ENCODE measurements around the gene LPAR3.
"Not testable (repeated sequence)": the region's sequence is repeated elsewhere in the genome, so short reads cannot be mapped to it uniquely, and the experiment has no call there.

Gene LPAR3

DNA sequence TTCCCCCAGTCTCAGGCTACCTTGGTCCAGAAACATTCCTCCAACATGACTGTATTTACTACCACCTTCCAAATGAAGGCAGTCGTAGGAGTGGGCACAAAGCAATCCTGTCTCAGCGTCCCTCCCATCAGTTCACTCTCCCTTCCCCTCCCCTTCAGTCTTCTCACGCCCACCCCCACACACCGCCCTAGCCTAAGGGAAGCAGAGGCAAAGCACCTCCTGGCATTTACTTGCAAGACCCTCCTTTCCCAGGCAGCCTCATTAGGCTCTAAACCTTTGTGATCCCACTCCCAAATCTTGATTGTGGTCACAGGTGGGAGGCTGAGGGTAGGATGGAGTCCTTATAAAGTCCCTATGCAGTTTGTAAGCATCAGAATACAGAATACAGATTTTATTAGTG is 23.9 kb upstream of the LPAR3 start:
- Histone ChIP-seq H3K36me3 (no peaks in the 10 kb centered on the region), H3K27ac (no peak overlapping the region)

DNA sequence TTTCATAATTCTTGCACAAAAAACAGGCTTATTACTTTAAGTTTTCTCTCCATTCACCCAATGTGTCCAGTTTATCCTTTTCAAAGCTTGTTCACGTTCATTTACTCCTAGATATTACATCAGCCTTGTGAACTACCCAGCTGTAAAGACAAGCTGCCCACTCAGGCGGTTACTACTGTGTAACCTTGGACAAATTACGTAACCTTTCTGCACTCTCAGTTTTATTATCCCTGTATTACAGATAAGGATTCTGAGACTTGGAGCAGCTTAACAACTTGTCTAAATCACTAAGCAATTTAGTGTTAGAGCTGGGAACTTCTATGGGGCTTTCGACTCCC is 20.5 kb upstream of the LPAR3 start:
- Histone ChIP-seq H3K27me3 (no peaks in the 10 kb centered on the region), H3K4me3 (ENCODE audit: low read depth in 1 of 2, low read length in 1 of 2) (no peak overlapping the region)
- TF ChIP-seq, protein P1, sequence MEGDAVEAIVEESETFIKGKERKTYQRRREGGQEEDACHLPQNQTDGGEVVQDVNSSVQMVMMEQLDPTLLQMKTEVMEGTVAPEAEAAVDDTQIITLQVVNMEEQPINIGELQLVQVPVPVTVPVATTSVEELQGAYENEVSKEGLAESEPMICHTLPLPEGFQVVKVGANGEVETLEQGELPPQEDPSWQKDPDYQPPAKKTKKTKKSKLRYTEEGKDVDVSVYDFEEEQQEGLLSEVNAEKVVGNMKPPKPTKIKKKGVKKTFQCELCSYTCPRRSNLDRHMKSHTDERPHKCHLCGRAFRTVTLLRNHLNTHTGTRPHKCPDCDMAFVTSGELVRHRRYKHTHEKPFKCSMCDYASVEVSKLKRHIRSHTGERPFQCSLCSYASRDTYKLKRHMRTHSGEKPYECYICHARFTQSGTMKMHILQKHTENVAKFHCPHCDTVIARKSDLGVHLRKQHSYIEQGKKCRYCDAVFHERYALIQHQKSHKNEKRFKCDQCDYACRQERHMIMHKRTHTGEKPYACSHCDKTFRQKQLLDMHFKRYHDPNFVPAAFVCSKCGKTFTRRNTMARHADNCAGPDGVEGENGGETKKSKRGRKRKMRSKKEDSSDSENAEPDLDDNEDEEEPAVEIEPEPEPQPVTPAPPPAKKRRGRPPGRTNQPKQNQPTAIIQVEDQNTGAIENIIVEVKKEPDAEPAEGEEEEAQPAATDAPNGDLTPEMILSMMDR (IDR thresholded peaks at IDR 0.05), result no peak

More for the DNA sequence above, 23.9 kb upstream of the LPAR3 start:
- Histone ChIP-seq H3K4me1 (ENCODE audit: control insufficient read depth in 1 of 2, insufficient read depth in 1 of 2, low read depth in 1 of 2, low read length in 1 of 2) (peaks cover 0 to 12% of the 10 kb centered on the region in 2 experiments), H3K4me3 (ENCODE audit: low read depth in 1 of 2, low read length in 1 of 2) (no peak overlapping the region), H3K9me3 (no peaks in the 10 kb centered on the region), H3K27me3 (no peaks in the 10 kb centered on the region)
- TF ChIP-seq, protein P1 (IDR thresholded peaks at IDR 0.05), result no peak

DNA sequence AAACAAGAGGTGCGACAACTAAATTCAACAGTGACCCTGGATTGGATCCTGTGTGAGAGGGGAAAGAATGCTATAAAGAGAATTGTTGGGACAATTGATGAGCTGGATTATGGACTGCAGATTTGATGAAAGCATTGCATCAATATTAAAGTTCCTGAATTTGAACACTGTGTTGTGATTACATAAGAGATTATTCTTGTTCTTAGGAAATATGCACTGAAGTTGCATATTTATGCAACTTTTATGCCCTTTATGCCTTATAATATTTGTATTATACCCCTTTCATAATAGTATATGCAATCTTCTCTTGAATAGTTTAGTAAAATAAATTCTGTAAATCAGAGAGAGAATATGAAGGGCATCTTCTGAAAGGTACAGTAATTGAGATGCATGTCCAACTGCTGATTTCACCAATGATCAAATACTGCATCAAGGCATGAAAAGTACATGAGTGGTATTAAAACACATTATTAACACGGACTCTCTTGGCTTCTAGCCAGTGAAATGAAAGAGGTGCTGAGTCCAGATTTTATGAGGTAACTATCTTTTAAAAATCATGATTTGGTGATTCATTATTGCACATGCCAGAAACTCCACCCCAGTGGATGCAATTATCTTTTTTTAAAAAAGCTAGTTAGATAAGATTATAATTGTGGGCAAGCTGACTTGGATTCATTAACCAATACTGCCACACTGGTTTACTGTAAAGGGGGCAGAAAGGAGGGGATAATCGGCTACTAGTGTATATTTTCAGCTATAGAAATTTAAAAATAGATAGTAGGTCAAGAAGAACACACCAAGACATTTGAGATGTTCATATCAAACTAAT is 19.9 kb upstream of the LPAR3 start:
- Histone ChIP-seq H3K4me3 (ENCODE audit: low read depth in 1 of 2, low read length in 1 of 2) (no peak overlapping the region), H3K4me1 (ENCODE audit: control insufficient read depth in 1 of 2, insufficient read depth in 1 of 2, low read depth in 1 of 2, low read length in 1 of 2) (peaks cover 0 to 12% of the 10 kb centered on the region in 2 experiments), H3K9me3 (no peaks in the 10 kb centered on the region), H3K27me3 (no peaks in the 10 kb centered on the region), H3K27ac (no peak overlapping the region), H3K36me3 (no peaks in the 10 kb centered on the region)
- TF ChIP-seq, protein P1 (IDR thresholded peaks at IDR 0.05), result no peak

More for the DNA sequence above, 20.5 kb upstream of the LPAR3 start:
- Histone ChIP-seq H3K27ac (no peak overlapping the region), H3K36me3 (no peaks in the 10 kb centered on the region), H3K4me1 (ENCODE audit: control insufficient read depth in 1 of 2, insufficient read depth in 1 of 2, low read depth in 1 of 2, low read length in 1 of 2) (peaks cover 0 to 12% of the 10 kb centered on the region in 2 experiments), H3K9me3 (no peaks in the 10 kb centered on the region)

DNA sequence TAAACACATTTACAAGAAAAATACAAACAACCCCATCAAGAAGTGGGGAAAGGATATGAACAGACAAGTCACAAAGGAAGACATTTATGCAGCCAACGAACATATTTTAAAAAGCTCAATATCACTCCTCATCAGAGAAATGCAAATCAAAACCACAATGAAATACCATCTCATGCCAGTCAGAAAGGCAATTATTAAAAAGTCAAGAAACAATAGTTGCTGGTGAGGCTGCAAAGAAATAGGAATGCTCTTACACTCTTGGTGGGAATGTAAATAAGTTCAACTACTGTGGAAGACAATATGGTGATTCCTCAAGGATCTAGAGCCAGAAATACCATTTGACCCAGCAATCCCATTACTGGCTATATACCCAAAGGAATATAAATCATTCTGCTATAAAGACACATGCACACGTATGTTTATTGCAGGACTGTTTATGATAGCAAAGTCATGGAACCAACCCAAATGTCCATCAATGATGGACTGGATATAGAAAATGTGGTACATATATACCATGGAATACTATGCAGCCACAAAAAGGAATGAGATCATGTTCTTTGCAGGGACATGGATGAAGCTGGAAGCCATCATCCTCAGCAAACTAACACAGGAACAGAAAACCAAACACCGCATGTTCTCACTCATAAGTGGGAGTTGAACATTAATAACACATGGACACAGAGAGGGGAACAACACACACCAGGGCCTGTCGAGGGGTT is 15.9 kb upstream of the LPAR3 start:
- not testable (repeated sequence) for H3K9me3 ChIP-seq; H3K36me3 ChIP-seq; H3K4me3 ChIP-seq (ENCODE audit: low read depth in 1 of 2, low read length in 1 of 2); H3K27me3 ChIP-seq; H3K27ac ChIP-seq
- peaks cover 0 to 12% of the 10 kb centered on the region in 2 experiments for H3K4me1 ChIP-seq (ENCODE audit: control insufficient read depth in 1 of 2, insufficient read depth in 1 of 2, low read depth in 1 of 2, low read length in 1 of 2)

DNA sequence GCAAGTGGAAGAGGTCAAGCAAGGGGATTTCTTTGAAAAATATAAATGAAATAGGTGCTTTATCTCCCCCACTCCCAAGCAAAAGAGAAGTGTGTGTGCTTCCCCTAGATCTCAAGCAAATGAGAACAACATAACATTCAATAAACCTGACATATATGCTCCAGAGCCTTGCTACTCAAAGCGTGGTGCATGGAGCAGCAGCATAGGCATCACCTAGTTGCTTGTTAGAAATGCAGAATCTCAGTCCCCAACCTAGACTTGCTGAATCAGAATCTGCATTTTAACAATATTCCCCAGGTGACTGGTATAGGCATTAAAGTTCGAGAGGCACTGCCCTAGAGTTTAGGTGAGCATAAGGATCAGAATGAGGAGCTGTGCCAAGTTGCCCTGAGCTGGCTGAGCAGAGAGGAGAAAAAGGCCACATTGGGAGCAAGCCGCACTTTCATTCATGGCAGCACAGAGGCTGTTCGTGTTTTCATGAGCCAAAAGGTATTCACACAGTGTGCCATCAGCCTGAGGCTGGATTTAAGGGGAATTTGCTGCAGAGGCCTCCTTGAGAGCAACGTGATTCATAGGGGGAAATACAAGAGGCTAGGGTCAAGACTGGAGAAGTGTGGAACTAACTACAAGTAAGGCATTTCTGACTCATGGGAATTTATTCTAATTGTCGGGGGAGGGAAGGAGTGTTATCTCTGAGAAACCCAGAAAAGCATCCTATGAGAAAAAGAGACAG is 14.3 kb upstream of the LPAR3 start:
- H3K27ac ChIP-seq, result no peak overlapping the region

DNA sequence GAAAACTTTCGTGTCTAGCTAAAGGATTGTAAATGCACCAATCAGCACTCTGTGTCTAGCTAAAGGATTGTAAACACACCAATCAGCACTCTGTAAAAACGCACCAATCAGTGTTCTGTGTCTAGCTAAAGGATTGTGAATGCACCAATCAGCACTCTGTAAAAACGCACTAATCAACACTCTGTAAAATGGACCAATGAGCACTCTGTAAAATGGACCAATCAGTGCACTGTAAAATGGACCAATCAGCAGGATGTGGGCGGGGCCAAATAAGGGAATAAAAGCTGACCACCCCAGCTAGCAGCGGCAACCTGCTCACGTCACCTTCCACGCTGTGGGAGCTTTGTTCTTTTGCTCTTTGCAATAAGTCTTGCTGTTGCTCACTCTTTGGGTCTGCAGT is 9.7 kb upstream of the LPAR3 start:
- H3K4me3 ChIP-seq (ENCODE audit: low read depth in 1 of 2, low read length in 1 of 2); H3K9me3 ChIP-seq; H3K4me1 ChIP-seq (ENCODE audit: control insufficient read depth in 1 of 2, insufficient read depth in 1 of 2, low read depth in 1 of 2, low read length in 1 of 2); H3K36me3 ChIP-seq; H3K27ac ChIP-seq: not testable (repeated sequence)
- peaks cover 11% of the 10 kb centered on the region for H3K27me3 ChIP-seq

More for the DNA sequence above, 14.3 kb upstream of the LPAR3 start:
- Histone ChIP-seq H3K36me3 (no peaks in the 10 kb centered on the region), H3K27me3 (no peaks in the 10 kb centered on the region), H3K4me1 (ENCODE audit: control insufficient read depth in 1 of 2, insufficient read depth in 1 of 2, low read depth in 1 of 2, low read length in 1 of 2) (no peaks in the 10 kb centered on the region), H3K4me3 (ENCODE audit: low read depth in 1 of 2, low read length in 1 of 2) (no peak overlapping the region), H3K9me3 (no peaks in the 10 kb centered on the region)
- TF ChIP-seq, protein P1 (IDR thresholded peaks at IDR 0.05), result no peak

All from neutrophil (primary cell).